ENCODE measurements around the gene TMEM127. TPM values are rescaled to one million over a fixed set of nuclear protein-coding genes. Genes with fewer than 3 reads are reported as not detected.

Gene TMEM127
- 77.4 TPM for total RNA-seq
- long read RNA-seq, full-length matches to known transcripts, result 50 of 129 reads
- long read RNA-seq, partial matches to known transcripts, result 7 of 129 reads
- long read RNA-seq, other reads (novel, unspliced or antisense), result 72 of 129 reads

GRCh38 chr2:96265840-96266679 lies at the start of gene TMEM127, which contains the start of gene CIAO1:
Gene TMEM127, minus strand, starts transcription at chr2:96265997. Its CDS starts 616 bp downstream, at chr2:96265381.
Gene CIAO1, plus strand, starts transcription at chr2:96266225. Its CDS starts 126 bp downstream, at chr2:96266351.
- Histone ChIP-seq H3K36me3 (peaks cover 55% of the 10 kb centered on the region), H3K4me3 (peak within 1 kb of the TSS; percentile 97), H3K27me3 (ENCODE audit: low read depth) (no peaks in the 10 kb centered on the region), H3K27ac (peak within 1 kb of the TSS; percentile 95), H3K4me1 (peaks cover 52% of the 10 kb centered on the region), H3K9me3 (no peaks in the 10 kb centered on the region)
- intact Hi-C loops (cut with DNase I), result no loop called here
- ATAC-seq (peak; percentile 99), DNase-seq (peak; percentile 100)
- TF ChIP-seq, protein P1, sequence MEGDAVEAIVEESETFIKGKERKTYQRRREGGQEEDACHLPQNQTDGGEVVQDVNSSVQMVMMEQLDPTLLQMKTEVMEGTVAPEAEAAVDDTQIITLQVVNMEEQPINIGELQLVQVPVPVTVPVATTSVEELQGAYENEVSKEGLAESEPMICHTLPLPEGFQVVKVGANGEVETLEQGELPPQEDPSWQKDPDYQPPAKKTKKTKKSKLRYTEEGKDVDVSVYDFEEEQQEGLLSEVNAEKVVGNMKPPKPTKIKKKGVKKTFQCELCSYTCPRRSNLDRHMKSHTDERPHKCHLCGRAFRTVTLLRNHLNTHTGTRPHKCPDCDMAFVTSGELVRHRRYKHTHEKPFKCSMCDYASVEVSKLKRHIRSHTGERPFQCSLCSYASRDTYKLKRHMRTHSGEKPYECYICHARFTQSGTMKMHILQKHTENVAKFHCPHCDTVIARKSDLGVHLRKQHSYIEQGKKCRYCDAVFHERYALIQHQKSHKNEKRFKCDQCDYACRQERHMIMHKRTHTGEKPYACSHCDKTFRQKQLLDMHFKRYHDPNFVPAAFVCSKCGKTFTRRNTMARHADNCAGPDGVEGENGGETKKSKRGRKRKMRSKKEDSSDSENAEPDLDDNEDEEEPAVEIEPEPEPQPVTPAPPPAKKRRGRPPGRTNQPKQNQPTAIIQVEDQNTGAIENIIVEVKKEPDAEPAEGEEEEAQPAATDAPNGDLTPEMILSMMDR (IDR thresholded peaks at IDR 0.05), result peak; percentile 36

GRCh38 chr2:96315005-96315399 lies 49.2 kb upstream of the TMEM127 start:
- ATAC-seq, result no peak
- Histone ChIP-seq H3K27me3 (ENCODE audit: low read depth) (peaks cover 13% of the 10 kb centered on the region), H3K4me3 (no peak overlapping the region), H3K36me3 (no peaks in the 10 kb centered on the region), H3K9me3 (no peaks in the 10 kb centered on the region), H3K27ac (no peak overlapping the region), H3K4me1 (no peaks in the 10 kb centered on the region)
- TF ChIP-seq, protein P1 (IDR thresholded peaks at IDR 0.05), result no peak
- no peak for DNase-seq
- intact Hi-C loops (cut with DNase I), result no loop called here

DNA sequence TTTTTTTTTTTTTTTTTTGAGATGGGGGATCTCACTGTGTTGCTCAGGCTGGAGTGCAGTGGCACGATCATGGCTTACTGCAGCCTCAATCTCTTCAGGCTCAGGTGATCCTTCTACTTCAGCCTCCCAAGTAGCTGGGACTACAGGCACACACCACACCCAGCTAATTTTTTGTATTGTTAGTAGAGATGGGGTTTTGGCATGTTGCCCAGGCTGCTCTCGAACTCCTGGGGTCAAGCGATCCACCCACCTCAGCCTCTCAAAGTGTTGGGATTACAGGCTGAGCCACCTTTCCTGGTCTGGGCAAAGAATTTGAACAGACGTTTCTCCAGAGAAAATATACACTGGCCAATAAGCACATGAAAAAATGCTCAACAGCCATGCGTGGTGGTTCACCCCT lies 42.5 kb upstream of the TMEM127 start:
- Histone ChIP-seq H3K27me3 (ENCODE audit: low read depth) (no peaks in the 10 kb centered on the region), H3K27ac (no peak overlapping the region), H3K4me3 (no peak overlapping the region), H3K4me1 (peaks cover 24% of the 10 kb centered on the region), H3K9me3 (no peaks in the 10 kb centered on the region), H3K36me3 (peaks cover 13% of the 10 kb centered on the region)
- DNase-seq (no peak), ATAC-seq (no peak)
- TF ChIP-seq, protein P1 (IDR thresholded peaks at IDR 0.05), result no peak
- intact Hi-C loops (cut with DNase I), result no loop called here

GRCh38 chr2:96306370-96306769 lies 40.6 kb upstream of the TMEM127 start:
- ATAC-seq, result no peak
- H3K36me3 ChIP-seq, result peaks cover 32% of the 10 kb centered on the region
- peak overlapping the region; percentile 74 for H3K4me3 ChIP-seq
- no peaks in the 10 kb centered on the region for H3K27me3 ChIP-seq (ENCODE audit: low read depth)
- no peak for DNase-seq
- peaks cover 24% of the 10 kb centered on the region for H3K4me1 ChIP-seq
- H3K9me3 ChIP-seq, result no peaks in the 10 kb centered on the region
- intact Hi-C loops (cut with DNase I), result no loop called here
- TF ChIP-seq, protein P1 (IDR thresholded peaks at IDR 0.05), result no peak
- peak overlapping the region; percentile 84 for H3K27ac ChIP-seq

GRCh38 chr2:96305979-96306308 lies 40.1 kb upstream of the TMEM127 start:
- H3K4me1 ChIP-seq, result peaks cover 24% of the 10 kb centered on the region
- peak overlapping the region; percentile 84 for H3K27ac ChIP-seq
- H3K9me3 ChIP-seq, result no peaks in the 10 kb centered on the region
- TF ChIP-seq, protein P1 (IDR thresholded peaks at IDR 0.05), result no peak
- intact Hi-C loops (cut with DNase I), result no loop called here
- no peaks in the 10 kb centered on the region for H3K27me3 ChIP-seq (ENCODE audit: low read depth)
- peak overlapping the region; percentile 74 for H3K4me3 ChIP-seq
- ATAC-seq (peak in 1 of 2 donors; percentile 6), DNase-seq (no peak)
- peaks cover 36% of the 10 kb centered on the region for H3K36me3 ChIP-seq
